Mesothelial cell of epicardium (in vitro differentiated cells): ENCODE measurements around the gene ZBTB21. TPM values are rescaled to one million over a fixed set of nuclear protein-coding genes. Genes with fewer than 3 reads are reported as not detected.

ENCODE experiments used
- DNase-seq, 2 experiments: peaks; one replicate each; pipeline ENCODE4 v3.0.0; 2021; ENCODE audit warnings: low spot score in 2 of 2; ENCODE audit not compliant: unreplicated experiment in 2 of 2
- H3K27ac Mint-ChIP-seq: 2 replicates; pipeline ENCODE4 v1.8.0; 2021; ENCODE audit warnings: mixed read lengths
- H3K27me3 Mint-ChIP-seq: 2 replicates; pipeline ENCODE4 v1.8.0; 2021; ENCODE audit warnings: low read depth, mixed read lengths
- H3K36me3 Mint-ChIP-seq: 2 replicates; pipeline ENCODE4 v1.8.0; 2021; ENCODE audit warnings: mixed read lengths
- H3K4me1 Mint-ChIP-seq: 2 replicates; pipeline ENCODE4 v1.8.0; 2021; ENCODE audit warnings: mixed read lengths
- H3K4me3 Mint-ChIP-seq: 2 replicates; pipeline ENCODE4 v1.8.0; 2021; ENCODE audit warnings: mild to moderate bottlenecking, moderate library complexity, mixed read lengths
- H3K9me3 Mint-ChIP-seq: 2 replicates; pipeline ENCODE4 v1.8.0; 2021; ENCODE audit warnings: mixed read lengths
- total RNA-seq: library from RNA; stranded (reverse); gene quantifications from 3 replicates; pipeline ENCODE4 v1.2.1, GENCODE V29; 2021
- TF ChIP-seq, protein P1 (sequence below): fragments of 200-600 bp; sonication (generic); IDR thresholded peaks from one replicate; pipeline ENCODE4 v1.5.0; 2021; ENCODE audit warnings: antibody characterized with exemption; ENCODE audit not compliant: unreplicated experiment

ZBTB21 gene
- total RNA-seq, 1 donor from 2014 or later = 17.4 TPM

GRCh38 chr21:42042651-42043050, 32.5 kb upstream of the ZBTB21 start:
- DNase-seq = no peak
- TF ChIP-seq, protein P1, sequence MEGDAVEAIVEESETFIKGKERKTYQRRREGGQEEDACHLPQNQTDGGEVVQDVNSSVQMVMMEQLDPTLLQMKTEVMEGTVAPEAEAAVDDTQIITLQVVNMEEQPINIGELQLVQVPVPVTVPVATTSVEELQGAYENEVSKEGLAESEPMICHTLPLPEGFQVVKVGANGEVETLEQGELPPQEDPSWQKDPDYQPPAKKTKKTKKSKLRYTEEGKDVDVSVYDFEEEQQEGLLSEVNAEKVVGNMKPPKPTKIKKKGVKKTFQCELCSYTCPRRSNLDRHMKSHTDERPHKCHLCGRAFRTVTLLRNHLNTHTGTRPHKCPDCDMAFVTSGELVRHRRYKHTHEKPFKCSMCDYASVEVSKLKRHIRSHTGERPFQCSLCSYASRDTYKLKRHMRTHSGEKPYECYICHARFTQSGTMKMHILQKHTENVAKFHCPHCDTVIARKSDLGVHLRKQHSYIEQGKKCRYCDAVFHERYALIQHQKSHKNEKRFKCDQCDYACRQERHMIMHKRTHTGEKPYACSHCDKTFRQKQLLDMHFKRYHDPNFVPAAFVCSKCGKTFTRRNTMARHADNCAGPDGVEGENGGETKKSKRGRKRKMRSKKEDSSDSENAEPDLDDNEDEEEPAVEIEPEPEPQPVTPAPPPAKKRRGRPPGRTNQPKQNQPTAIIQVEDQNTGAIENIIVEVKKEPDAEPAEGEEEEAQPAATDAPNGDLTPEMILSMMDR = no peak
- Mint-ChIP-seq H3K4me3 (no peak overlapping the region), H3K4me1 (peaks cover 8% of the 10 kb centered on the region), H3K36me3 (no peaks in the 10 kb centered on the region), H3K9me3 (no peaks in the 10 kb centered on the region), H3K27ac (no peak overlapping the region), H3K27me3 (no peaks in the 10 kb centered on the region)

- TF ChIP-seq, protein P1 = no peak
- Mint-ChIP-seq H3K27me3 (no peaks in the 10 kb centered on the region), H3K4me1 (peaks cover 8% of the 10 kb centered on the region), H3K27ac (no peak overlapping the region), H3K4me3 (no peak overlapping the region), H3K36me3 (no peaks in the 10 kb centered on the region), H3K9me3 (peaks cover under 1% of the 10 kb centered on the region)
- DNase-seq = no peak
Observed at GRCh38 chr21:42041711-42042110, 31.6 kb upstream of the ZBTB21 start.

DNA sequence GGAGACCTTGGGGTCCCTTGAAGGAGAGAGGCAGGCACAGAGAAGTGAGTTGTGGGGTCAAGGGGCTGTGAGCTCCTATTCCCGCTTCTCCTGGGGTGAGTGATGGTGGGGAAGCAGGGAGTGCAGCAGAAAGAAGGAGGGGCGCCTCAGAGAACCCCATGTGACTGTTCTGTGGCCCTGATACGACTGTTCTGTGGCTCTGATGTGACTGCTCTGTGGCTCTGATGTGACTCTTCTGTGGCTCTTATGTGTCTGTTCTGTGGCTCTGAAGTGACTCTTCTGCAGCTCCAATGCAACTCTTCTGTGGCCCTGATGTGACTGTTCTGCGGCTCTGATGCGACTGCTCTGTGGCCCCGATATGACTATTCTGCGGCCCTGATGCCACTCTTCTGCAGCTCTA, 31.1 kb upstream of the ZBTB21 start:
- TF ChIP-seq, protein P1 = no peak
- peaks cover 5% of the 10 kb centered on the region for H3K9me3 Mint-ChIP-seq
- DNase-seq = no peak
- no peaks in the 10 kb centered on the region for H3K27me3 Mint-ChIP-seq
- peaks cover 8% of the 10 kb centered on the region for H3K4me1 Mint-ChIP-seq
- H3K4me3 Mint-ChIP-seq = no peak overlapping the region
- H3K27ac Mint-ChIP-seq = no peak overlapping the region
- no peaks in the 10 kb centered on the region for H3K36me3 Mint-ChIP-seq

DNA sequence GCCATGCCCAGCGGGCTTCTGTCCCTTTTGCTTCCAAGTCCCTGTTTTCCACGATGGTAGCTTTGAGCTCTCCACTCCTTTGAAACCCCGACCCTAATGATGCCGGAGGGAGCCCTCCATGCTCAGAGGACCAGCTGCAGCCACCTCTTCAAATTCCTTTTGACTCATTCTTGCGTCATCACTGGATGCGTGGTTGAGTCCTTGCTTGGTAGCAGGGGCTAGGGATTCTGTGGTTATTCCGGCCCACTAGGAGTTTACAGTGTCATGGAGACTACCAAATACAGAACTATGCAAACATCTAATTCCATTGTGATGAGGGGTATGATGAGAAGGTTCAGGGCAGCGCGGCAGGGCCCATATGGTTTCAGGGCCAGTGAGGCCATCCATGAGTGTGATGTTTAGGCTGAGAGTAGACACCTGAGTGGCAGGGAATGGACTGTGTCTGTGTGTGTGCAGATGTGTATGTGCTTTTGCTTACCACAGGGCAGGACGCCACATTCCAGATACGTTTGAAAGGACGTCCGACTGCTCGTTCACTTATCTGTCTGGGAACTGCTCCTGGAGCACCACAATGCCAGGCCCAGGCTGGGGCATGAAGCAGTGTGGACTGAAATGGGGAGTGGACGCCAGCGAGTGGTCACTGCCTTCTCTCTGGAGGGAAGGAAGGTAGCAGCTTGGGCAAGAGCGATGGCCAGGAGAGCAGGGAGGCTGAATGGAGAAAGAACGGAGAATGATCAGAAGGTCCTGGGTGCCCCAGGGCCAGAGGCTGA, 30.4 kb upstream of the ZBTB21 start:
- Mint-ChIP-seq H3K27ac (peak overlapping the region; percentile 74), H3K4me3 (no peak overlapping the region), H3K36me3 (no peaks in the 10 kb centered on the region), H3K27me3 (no peaks in the 10 kb centered on the region), H3K4me1 (peaks cover 8% of the 10 kb centered on the region), H3K9me3 (peaks cover 7% of the 10 kb centered on the region)
- TF ChIP-seq, protein P1 = no peak
- DNase-seq = no peak

DNA sequence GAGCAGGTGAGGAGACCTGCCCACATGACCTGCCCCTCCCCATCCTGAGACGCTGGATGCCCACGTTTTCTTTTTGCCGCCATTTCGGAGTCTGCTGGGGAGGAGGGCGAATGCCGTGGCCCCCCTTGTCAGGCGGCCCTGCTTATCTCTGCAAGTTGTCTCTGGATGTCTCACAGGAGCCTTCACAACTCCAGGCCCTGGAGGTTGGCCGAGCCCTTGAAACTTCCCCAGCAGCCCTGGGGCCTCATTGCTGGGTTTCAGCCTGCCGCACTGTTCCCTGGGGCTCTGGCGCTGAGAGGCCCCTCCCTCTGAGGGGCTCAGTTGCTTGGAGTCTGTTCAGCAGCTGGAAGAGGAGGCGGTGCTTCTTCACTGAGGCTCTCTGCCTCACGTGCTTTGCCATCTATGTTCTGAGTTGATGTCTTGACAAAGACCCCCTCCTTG, 29.8 kb upstream of the ZBTB21 start:
- H3K27ac Mint-ChIP-seq = peak overlapping the region; percentile 74
- H3K4me1 Mint-ChIP-seq = peaks cover 8% of the 10 kb centered on the region
- H3K4me3 Mint-ChIP-seq = no peak overlapping the region
- H3K27me3 Mint-ChIP-seq = no peaks in the 10 kb centered on the region
- H3K9me3 Mint-ChIP-seq = peaks cover 10% of the 10 kb centered on the region
- no peaks in the 10 kb centered on the region for H3K36me3 Mint-ChIP-seq
- TF ChIP-seq, protein P1 = no peak
- DNase-seq = no peak
